Nephron progenitor cell (in vitro differentiated cells): ENCODE data around the gene AAK1.

ENCODE experiments used
- DNase-seq: peaks from one replicate; pipeline ENCODE4 v3.0.0; 2021
- H3K27ac Mint-ChIP-seq: 2 replicates; pipeline ENCODE4 v1.8.0; 2021; ENCODE audit warnings: mild to moderate bottlenecking, moderate library complexity, mixed read lengths
- H3K27me3 Mint-ChIP-seq: 2 replicates; pipeline ENCODE4 v1.8.0; 2021; ENCODE audit warnings: mild to moderate bottlenecking, low read depth, mixed read lengths; ENCODE audit not compliant: poor library complexity
- H3K36me3 Mint-ChIP-seq: 2 replicates; pipeline ENCODE4 v1.8.0; 2021; ENCODE audit warnings: low read depth, mixed read lengths
- H3K4me1 Mint-ChIP-seq: 2 replicates; pipeline ENCODE4 v1.8.0; 2021; ENCODE audit warnings: mixed read lengths
- H3K4me3 Mint-ChIP-seq: 2 replicates; pipeline ENCODE4 v1.8.0; 2021; ENCODE audit warnings: mild to moderate bottlenecking, moderate library complexity, mixed read lengths
- H3K9me3 Mint-ChIP-seq: 2 replicates; pipeline ENCODE4 v1.8.0; 2021; ENCODE audit warnings: mild to moderate bottlenecking, moderate library complexity, mixed read lengths
- CTCF ChIP-seq: fragments of 200-600 bp; sonication (generic); IDR thresholded peaks from 2 replicates; pipeline ENCODE4 v1.5.0; 2021; ENCODE audit warnings: antibody characterized with exemption

The AAK1 gene

GRCh38 chr2:69589973-69590652 lies 53.4 kb downstream of the AAK1 start:
- Mint-ChIP-seq H3K4me3 (no peak overlapping the region), H3K27me3 (no peaks in the 10 kb centered on the region), H3K4me1 (peaks cover 5% of the 10 kb centered on the region), H3K9me3 (no peaks in the 10 kb centered on the region), H3K27ac (peak overlapping the region; percentile 22), H3K36me3 (no peaks in the 10 kb centered on the region)
- DNase-seq = no peak
- no peak for TF ChIP-seq CTCF

DNA sequence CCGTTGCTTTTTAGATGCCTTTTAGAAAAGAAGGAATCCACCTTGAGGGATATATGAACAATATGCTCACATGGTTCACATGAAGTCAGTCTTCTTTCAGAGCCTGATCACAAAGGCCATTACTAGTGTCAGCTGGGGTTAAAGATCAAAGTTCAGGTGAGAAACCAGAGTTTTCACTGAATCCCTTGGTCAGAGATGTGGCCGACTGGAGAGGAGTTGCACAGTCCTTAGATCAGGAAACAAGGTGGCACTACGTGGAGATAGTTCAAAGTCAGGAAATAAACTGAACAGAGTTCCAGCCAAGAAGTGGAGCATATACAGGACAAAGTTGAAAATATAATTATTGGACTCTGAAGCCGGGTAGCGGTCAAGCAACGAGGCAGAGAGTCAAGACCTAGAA lies 54.6 kb downstream of the AAK1 start:
- H3K27me3 Mint-ChIP-seq = no peaks in the 10 kb centered on the region
- H3K36me3 Mint-ChIP-seq = no peaks in the 10 kb centered on the region
- no peak for TF ChIP-seq CTCF
- peaks cover 13% of the 10 kb centered on the region for H3K4me1 Mint-ChIP-seq
- H3K9me3 Mint-ChIP-seq = no peaks in the 10 kb centered on the region
- DNase-seq = no peak
- H3K27ac Mint-ChIP-seq = no peak overlapping the region
- no peak overlapping the region for H3K4me3 Mint-ChIP-seq

DNA sequence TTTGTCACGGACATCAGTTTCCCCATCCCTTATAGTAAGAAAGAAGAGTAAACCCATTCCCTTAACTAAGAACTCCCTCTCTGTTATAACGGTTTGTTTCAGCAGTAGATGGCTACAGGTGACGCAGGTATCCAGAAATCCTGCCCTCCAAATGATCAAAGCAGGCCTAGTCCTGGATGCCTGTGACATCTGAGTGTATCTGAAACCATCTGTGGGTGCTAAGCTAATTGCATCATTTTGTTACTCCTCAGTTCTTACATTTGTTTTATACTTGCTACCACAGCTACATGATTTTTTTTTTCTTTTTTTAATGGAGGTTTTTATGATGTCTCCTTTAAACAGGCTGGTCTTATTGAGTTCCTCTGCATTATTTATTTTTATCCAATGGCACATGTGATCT lies 55.1 kb downstream of the AAK1 start:
- no peak for DNase-seq
- H3K36me3 Mint-ChIP-seq = no peaks in the 10 kb centered on the region
- no peaks in the 10 kb centered on the region for H3K9me3 Mint-ChIP-seq
- TF ChIP-seq CTCF = no peak
- H3K27me3 Mint-ChIP-seq = no peaks in the 10 kb centered on the region
- H3K27ac Mint-ChIP-seq = no peak overlapping the region
- peaks cover 14% of the 10 kb centered on the region for H3K4me1 Mint-ChIP-seq
- no peak overlapping the region for H3K4me3 Mint-ChIP-seq

- Mint-ChIP-seq H3K27ac (no peak overlapping the region), H3K4me1 (peaks cover 19% of the 10 kb centered on the region), H3K36me3 (no peaks in the 10 kb centered on the region), H3K4me3 (no peak overlapping the region), H3K27me3 (no peaks in the 10 kb centered on the region), H3K9me3 (no peaks in the 10 kb centered on the region)
- no peak for TF ChIP-seq CTCF
- DNase-seq = no peak
These were observed 57.5 kb downstream of the AAK1 start for GRCh38 chr2:69585855-69586555.

- no peak for TF ChIP-seq CTCF
- no peak for DNase-seq
- H3K4me3 Mint-ChIP-seq = no peak overlapping the region
- no peaks in the 10 kb centered on the region for H3K36me3 Mint-ChIP-seq
- no peaks in the 10 kb centered on the region for H3K9me3 Mint-ChIP-seq
- H3K4me1 Mint-ChIP-seq = peaks cover 32% of the 10 kb centered on the region
- no peaks in the 10 kb centered on the region for H3K27me3 Mint-ChIP-seq
- H3K27ac Mint-ChIP-seq = peak overlapping the region; percentile 1
These were observed 59.2 kb downstream of the AAK1 start for GRCh38 chr2:69584127-69584889.
